GM18861 (cell line): Measurements from ENCODE around the gene CHST11.

Experiments
- ATAC-seq: cut with Tn5 transposase; IDR thresholded peaks from one replicate; pipeline ENCODE4 v1.9.1; 2021; ENCODE audit not compliant: unreplicated experiment

Gene CHST11

DNA sequence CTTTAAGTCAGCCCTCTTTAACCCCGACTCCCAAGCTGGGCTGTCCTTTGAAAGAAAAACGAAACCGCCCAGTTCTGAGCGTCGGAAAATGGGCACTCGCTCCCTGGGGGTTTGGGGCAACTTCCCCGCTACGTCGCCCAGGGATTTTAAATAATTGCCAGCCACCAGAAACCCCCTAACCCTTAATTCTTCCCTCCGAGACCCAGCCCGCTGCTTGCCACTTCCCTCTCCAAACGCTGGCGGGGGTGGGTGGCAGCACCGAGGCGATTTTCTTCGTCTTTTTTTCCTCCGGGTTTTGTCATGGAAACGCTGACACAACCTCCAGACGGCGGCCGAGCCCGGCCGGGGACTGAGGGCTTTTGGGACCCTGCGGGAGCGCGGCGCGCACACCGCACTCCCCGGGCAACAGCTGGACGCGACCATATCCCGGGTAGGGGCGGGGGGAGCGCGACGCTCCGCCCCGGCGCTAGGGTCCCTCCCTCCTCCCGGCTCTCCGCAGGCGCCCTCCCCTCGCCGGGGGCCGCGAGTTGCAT lies at the start of gene CHST11:
Gene CHST11 (plus strand): TSS at position 532 of the 533 bp plus-strand sequence.
- ATAC-seq: peak; percentile 56

GRCh38 chr12:104407438-104407837 lies 49.3 kb upstream of the CHST11 start:
- no peak for ATAC-seq

DNA sequence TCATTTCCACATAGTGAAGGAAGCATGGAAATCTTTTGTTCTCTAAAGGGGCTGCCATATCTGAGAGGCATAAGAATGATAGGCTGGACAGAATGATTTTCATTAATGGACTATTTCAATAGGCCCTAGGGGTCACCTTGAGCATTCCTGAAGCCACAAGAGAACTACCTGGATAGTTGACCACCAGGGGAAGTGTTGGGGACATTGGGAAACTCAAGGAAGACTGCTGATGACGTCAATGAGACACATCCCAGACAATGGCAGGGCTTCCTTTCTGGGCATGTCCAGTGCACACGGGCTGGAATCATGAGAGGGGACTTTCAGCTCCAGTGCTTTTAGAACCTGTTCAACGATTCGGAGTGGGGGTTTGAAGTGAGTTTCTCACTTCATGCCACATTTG lies 48.8 kb upstream of the CHST11 start:
- no peak for ATAC-seq

DNA sequence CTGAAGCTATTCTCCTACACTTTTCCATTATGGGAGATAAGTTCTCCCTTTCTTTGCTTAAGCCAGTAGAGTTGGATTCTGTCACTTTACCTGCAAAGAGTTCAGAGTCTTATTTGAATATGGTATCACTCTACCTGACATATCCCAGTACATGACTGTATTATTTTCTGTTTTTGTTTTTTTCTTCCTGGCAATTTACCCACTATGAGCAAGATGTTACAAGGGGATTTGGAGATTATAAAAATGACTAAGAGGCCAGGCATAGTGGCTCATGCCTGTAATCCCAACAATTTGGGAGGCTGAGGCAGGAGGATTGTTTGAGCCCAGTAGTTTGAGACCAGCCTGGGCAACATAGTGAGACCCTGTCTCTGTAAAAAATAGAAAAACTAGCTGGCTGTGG lies 46.4 kb upstream of the CHST11 start:
- ATAC-seq: no peak

DNA sequence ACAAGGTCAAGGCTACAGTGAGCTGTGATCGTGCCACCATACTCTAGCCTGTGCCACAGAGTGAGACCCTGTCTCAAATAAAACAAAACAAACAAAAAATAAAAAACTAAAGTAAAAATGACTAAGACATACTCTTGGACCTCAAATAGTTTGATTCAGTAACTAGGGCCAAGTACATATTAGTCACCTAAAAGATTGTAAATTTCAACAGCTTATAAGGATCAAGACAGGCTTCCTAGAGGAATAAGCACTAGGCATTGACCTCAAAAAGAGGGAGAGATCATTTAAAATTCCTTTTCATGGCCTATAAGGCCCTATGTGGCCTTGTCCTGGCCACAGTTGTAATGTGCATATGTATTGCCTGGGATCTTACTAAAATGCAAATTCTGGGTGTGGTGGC lies 46.0 kb upstream of the CHST11 start:
- ATAC-seq: no peak

- ATAC-seq: no peak
Measured at GRCh38 chr12:104411826-104412641, 44.7 kb upstream of the CHST11 start.

DNA sequence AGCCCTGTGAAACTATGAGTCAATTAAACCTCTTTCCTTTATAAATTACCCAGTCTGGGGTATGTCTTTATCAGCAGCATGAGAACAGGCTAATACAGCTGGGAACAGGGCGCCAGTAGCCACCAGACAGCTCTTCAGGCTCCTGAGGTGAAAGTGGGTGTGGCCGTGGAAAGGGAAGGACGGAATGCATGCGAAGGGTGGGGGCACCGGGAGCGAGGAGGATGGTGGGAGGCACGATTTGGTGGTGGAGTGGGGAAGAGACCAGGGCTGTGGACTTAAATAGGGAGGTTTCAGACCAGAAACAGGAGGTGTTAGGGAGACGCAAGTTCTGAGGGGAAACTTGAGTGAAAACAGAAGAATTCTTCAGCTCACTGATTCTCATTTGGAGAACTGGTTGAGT lies 44.1 kb upstream of the CHST11 start:
- no peak for ATAC-seq

- ATAC-seq: no peak
Measured at GRCh38 chr12:104413330-104413729, 43.4 kb upstream of the CHST11 start.

- ATAC-seq: no peak
Measured at GRCh38 chr12:104414581-104415341, 42.0 kb upstream of the CHST11 start.

DNA sequence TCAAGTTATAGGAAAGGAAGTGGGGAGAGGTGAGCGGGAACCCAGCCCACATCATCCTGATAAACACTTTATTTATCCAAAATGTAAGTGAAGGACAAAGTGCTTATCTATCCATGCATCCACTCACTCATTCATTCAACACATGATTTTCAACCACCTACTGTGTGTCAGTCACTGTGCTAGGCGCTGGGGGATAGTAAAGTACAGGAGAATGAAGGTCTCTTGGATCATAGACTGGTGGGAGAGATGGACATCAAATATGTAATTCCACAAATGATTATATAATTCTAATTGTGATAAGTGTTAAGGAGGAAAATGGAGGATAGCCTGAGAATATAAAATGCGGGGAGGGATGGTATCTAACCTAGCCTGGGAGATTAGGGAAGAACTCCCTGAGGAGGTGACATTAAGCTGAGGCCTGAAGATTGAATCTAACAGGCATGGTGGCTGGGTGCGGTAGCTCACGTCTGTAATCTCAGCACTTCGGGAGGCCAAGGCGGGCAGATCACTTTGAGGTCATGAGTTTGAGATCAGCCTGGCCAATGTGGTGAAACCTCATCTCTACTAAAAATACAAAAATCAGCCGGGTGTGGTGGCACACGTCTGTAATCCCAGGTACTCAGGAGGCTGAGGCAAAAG lies 41.3 kb upstream of the CHST11 start:
- no peak for ATAC-seq

GRCh38 chr12:104416136-104416535 lies 40.6 kb upstream of the CHST11 start:
- ATAC-seq: no peak

GRCh38 chr12:104416585-104416984 lies 40.2 kb upstream of the CHST11 start:
- ATAC-seq: no peak

DNA sequence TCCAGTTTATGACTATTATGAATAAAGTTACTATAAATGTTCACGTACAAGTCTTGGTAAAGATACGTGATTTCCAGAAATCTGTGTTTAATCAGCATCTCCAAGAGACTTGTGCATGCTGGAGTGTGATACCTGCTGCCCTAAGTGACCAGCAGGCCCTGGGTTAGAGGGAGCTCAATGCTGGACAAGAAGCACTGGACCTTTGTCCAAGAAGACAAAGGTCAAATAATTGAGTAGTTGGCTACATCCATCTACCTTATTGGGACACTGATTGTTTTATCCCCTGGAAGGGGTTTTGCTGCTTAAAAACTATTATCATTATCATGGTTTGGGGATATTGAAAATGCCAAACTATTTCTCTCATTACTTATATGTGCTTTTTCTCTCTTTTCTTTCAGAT lies 37.0 kb upstream of the CHST11 start:
- ATAC-seq: no peak

DNA sequence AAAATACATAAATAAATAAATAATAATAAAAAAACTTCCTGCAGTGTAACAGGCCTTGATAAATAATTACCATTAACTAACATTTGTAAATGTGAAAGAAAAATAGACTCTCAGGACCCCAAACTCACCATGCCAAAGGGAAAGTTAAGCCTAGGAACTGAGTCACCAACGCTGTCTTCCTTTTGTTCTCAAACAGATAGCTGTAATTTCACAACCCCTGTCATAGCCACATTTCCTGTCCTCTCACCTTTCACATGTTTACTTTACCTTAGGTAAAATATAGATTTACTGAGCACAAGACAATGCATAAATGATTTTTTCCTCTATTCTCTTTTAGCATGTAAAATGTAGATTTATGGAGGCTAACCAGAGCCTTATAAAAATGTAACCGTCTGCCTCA lies 35.9 kb upstream of the CHST11 start:
- no peak for ATAC-seq

GRCh38 chr12:104421343-104421742 lies 35.4 kb upstream of the CHST11 start:
- ATAC-seq: no peak

GRCh38 chr12:104422441-104422840 lies 34.3 kb upstream of the CHST11 start:
- ATAC-seq: no peak

GRCh38 chr12:104423273-104423672 lies 33.5 kb upstream of the CHST11 start:
- no peak for ATAC-seq

DNA sequence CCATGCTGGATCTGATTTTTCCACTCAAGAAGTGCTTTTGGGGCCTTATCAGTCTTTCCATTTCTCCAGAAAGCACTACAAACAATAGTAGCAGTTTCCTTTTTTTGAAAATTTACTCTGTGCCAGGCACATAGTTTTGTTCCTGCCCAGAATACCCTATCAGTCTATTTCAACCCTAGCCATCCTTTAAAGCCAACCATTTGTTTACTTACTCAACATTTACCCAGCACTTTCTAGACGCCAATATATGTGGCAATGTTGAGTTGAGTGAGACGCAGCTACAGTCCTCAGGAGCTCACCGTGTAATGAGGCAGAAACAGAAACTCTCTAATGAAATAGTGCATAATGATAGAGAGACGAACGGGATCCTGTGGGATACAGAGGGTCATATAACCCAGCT lies 32.9 kb upstream of the CHST11 start:
- ATAC-seq: no peak

DNA sequence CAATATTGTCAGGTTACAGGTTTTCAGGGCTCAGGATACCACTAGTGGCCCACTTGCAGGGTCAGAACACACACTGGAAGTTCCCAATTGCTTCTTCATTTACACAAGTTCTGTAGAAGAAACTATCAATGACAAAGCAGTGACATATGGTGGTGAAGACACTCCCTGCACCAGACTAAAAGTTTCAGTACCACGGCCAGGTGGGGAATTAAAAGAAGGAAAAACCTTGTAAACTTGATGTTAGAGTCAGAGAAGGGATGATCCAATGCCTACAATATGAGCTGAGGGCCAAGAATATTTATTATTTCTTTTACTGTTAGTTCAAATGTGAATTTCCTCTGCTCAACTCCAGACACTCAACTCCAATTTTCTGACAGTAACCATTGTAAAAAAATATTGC lies 31.8 kb upstream of the CHST11 start:
- no peak for ATAC-seq

GRCh38 chr12:104425614-104426013 lies 31.1 kb upstream of the CHST11 start:
- ATAC-seq: no peak

- no peak for ATAC-seq
Measured at GRCh38 chr12:104426926-104427546, 29.7 kb upstream of the CHST11 start.
